HG03097 (cell line): Measurements from ENCODE around the gene NKIRAS1.
"Not testable (repeated sequence)": the region's sequence is repeated elsewhere in the genome, so short reads cannot be mapped to it uniquely, and the experiment has no call there.

Source experiments
- ATAC-seq: cut with Tn5 transposase; IDR thresholded peaks from one replicate; pipeline ENCODE4 v1.9.1; 2021; ENCODE audit not compliant: unreplicated experiment, low FRiP score

The NKIRAS1 gene

DNA sequence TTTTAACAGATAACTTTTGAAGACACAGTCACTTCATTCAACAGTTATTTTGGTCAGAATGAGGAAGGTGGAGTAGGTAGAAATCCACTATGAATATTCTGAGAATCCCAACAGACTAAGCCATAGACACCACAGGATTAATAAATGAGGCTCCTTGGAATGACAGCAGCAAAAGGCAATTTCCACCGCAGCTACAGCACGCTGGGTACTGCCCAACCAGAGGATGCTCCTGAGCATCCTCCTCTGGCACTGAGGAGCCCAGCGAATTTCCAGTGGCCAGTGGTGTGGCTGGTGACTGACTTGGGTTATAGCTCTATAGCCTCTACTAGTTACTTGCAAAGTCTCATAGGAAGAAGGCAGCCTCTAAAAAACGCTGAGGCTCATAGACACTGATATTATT, 24.6 kb upstream of the NKIRAS1 start:
- no peak for ATAC-seq

DNA sequence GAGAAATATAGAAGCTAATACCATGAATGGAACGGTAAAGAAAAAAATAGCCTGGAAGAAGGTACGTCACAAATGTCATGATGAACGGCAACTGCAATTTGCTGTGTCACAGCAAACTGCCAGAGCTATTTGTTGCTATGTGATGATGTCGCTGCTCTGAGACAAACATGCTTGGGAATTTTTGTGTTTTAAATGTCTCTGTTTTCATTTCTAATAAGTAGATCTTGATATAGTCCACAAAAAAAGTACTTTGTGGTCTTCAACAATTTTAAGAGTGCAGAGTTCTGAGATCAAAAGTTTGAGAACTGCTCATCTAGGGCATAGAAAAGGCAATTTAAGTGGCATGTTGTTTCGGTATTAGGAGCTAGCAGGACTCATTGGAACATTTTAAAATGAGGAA, 24.0 kb upstream of the NKIRAS1 start:
- no peak for ATAC-seq

DNA sequence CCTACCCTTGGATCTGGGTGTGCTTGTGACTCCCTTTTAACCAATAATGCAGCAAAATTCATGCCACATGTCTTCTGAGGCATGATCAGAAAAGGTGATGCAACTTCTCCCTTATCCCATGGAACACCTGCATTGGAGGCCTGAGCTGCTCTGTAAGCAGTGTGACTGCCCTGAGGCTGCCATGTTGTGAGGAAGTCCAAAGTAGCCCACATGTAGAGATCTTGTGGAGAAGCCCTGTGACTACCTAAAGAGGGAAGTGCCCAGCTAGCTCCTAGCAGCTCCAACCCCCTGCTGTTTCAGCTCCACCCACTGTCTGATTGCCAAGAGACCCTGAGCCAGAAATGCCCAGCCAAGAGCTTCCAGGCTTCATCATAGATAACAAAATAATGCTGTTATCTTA, 21.9 kb upstream of the NKIRAS1 start:
- no peak for ATAC-seq

DNA sequence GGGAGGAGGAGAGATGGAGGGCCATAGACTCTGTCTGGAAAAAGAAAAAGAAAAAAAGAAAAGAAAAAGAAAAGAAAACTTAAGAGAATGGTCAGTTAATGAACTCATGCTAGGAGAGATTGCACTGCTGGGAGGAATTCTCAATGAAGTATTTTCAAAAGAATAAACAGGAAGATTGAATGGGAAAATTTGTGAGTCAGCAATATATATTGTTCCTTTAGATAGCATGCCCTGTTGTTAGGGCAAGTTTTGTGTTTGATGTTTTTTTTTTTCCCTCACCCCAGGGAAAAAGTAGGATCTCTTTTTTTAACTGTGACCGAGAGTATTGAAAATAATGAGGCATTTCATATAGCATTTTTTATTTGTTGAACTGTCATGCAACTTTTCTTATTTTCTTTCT, 20.5 kb upstream of the NKIRAS1 start:
- no peak for ATAC-seq

DNA sequence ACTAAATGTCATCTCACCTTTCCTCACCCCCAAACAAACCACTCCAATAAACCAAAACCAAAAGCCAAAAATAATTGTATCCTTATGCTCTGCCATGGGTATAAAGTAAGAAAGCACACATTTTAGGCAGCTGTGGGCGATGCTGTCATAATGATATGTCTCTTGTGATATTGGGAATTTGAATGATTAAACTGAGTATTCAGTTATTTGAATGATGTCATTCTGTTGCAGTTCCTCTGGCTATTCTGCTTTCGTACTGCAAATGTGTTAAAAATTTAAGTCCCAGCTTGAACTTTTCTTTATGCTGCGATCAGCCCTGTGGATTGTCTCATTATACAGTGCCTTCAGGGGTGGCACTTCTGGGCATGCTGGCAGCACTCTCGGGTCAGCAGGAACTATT, 17.5 kb upstream of the NKIRAS1 start:
- no peak for ATAC-seq

DNA sequence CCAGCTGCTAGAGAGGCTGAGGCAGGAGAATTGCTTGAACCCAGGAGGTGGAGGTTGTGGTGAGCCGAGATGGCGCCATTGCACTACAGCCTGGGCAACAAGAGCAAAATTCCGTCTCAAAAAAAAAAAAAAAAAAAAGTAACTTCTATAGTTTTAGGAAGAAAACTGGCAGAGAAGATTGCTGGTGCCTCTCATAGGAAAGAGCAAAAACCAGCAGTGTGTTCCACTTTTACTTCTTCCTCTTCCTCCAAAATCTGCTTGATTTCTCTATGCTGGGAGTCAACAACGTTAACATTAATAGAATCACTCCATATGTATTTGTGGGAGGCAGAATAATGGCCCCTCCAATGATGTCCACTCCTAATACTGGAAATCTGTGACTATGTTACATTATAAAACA, 15.8 kb upstream of the NKIRAS1 start:
- ATAC-seq: no peak

DNA sequence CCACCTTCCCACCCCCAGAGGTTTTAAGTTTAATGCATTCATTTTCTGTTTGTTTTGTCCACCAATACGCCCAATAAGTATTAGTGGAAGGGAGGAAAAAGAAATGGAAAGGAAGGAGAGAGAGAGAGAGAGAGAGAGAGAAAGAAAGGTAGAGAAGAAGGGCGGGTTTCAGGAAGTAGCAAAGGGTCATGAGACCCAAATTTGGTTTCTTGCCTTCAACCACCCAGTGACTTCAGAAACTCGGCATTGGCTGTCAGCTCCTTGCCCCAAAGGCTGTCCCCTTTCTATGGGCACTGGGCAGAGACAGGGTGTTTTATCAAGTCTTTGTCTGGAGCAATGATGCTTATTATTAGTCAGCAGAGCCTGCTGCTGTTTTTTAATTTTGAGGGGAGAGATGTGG, 14.8 kb upstream of the NKIRAS1 start:
- ATAC-seq: no peak

DNA sequence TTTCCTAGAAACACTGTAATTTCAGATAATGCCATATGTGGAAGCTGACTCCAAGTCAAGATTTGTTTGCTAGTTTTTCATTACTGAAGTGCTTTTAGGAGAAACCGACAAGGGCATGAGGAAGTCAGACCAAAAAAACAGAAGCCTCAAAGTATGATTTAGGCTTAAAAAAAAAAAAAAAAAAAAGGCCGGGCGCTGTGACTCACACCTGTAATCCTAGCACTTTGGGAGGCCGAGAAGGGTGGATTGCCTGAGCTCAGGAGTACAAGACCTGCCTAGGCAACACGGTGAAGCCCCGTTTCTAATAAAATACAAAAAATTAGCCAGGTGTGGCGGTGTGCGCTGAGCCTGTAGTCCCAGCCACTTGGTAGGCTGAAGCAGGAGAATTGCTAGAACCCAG, 11.7 kb upstream of the NKIRAS1 start:
- no peak for ATAC-seq

DNA sequence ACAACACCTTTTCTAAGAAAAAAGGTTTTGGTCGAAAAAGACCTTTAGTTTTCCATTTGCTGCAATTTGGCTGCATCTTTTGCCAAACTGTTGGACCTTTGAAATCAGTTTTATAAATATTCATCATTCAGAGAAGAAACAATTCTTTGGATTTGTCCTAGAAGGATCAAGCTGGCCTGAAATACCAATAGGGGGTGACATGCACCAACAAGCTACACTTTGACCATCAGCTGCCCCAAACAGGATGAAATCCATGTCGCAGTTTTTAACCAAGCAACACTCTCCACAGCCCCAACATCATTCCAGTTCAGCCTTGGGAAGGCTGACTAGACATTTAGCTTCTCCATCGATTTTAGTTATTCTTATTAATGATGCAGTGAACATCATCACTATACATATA, 9.9 kb upstream of the NKIRAS1 start:
- ATAC-seq: no peak

DNA sequence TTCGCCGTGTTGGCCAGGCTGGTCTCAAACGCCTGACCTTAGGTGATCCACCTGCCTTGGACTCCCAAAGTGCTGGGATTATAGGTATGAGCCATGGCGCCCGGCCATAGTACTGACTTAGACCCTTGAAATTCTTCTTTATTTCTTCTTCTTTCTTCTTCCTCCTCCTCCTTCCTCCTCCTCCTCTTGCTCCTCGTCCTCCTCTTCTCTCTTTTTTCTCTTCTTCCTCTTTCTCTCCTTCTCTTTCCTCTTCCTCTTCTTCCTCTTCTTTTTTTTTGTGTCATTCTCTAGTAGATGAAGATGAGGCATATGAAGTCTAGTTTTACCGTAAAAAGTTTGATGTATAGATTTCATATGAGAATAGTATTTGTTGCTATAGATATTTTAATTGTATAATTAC, 9.5 kb upstream of the NKIRAS1 start:
- ATAC-seq: no peak

DNA sequence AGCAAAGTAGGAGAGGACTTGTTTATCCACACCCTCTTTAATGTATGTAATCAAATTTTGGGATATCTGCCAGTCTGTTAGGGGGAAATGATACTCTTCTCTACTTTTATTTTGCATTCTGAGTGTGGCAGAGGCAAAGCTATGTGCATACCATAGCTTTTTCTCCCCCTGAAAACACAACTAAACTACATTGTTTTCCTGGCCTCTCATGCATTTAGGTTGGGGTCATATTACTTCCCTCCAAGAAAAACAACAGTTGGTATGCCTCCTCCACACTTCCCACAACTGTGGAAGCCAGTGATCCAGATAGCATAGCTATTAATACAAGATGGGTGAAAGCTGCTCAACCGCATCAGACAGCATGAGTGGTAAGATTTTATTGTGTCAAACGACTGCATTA, 7.0 kb upstream of the NKIRAS1 start:
- ATAC-seq: no peak

DNA sequence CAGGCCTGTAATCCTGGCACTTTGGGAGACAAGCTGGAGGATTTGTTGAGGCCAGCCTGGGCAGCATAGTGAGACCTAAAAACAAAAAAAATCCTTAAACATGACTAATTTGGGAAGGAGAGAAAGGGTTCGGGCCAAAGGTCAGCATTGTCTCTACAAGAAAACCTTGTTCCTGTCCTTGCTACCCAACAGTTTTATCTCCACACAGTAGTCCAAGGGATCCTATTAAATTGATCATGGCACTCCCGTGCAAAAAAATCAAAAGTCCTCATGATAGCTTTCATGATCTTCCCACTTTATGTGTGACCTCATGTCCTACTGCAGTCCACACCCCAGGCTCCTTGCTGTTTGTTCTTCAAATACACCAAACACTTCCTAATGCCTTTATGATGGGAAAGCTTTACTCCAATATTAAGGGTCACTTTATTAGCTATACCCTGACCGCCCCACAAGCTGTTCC, 4.3 kb upstream of the NKIRAS1 start:
- no peak for ATAC-seq

DNA sequence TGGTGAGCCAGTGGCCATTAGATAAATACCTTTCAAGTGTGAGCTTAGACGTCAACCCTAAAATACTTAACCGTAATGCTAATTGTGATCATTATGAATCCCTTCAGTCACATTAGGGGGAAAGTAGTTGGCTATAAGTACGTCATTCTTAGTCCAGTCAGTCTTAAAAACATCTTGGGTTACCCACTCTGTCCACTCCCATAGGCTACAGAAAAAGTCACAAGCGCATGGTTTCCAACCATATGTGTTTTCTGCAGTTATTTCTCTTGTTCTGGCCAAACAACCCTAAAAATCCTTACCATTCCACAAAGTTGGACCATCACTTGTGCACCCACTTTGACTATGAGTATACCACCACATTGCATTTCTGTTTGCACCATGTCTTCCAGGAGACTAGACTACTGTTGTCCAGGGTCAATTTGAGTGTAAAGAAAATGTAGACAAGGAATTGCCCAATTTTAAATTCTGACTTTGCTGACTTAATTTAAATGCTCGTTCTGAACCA, 3.4 kb upstream of the NKIRAS1 start:
- ATAC-seq: no peak

DNA sequence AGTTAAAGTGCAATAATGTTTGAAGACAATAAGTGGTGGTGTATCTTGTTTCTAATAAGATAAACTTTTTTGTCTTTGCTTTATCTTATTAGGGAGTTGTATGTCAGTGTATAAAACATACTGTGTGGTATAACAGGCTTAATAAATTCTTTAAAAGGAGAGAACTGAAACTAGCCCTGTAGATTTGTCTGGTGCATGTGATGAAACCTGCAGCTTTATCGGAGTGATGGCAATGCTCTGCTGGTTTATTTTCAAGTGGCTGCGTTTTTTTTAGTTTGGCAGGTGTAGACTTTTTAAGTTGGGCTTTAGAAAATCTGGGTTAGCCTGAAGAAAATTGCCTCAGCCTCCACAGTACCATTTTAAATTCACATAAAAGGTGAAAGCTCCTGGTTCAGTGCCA, 2.8 kb upstream of the NKIRAS1 start:
- ATAC-seq: no peak

DNA sequence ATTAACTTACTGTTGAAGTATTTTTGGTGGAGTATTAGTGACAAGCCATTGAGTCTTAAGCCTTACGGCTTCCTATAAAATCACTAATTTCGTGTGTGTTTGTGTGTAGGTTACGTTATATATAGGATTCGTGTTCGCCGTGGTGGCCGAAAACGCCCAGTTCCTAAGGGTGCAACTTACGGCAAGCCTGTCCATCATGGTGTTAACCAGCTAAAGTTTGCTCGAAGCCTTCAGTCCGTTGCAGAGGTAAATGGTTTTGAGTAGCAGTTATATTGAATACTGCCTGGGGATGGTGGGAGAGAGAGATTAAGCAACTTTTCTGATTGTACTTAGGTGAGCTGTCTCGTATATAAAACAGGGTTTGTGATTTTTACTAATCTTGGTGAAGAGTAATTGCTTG, 1.5 kb upstream of the NKIRAS1 start:
- not testable (repeated sequence) for ATAC-seq

DNA sequence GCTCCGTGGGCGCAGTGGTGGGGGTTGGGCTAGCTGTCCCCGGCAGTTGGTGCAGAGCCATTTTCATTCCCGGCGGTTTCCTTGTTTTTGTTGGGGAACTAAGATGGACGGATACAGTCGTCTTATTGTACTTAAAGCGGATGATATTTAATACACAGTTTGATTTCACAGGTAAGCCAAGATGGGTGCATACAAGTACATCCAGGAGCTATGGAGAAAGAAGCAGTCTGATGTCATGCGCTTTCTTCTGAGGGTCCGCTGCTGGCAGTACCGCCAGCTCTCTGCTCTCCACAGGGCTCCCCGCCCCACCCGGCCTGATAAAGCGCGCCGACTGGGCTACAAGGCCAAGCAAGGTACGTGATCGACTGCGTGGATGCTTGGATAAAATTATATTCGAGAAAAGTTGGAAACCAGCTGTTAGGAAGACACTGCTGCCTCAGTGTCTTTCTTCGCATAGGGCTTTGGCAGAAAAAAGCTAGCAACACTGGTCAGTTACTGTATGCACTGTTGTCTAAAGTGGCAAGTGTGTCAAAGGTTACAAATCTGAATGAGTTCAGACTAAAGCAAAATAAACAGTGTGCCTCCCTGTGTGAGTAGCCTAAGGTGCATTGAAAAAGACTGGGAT, 1.0 kb upstream of the NKIRAS1 start:
- ATAC-seq: not testable (repeated sequence)

DNA sequence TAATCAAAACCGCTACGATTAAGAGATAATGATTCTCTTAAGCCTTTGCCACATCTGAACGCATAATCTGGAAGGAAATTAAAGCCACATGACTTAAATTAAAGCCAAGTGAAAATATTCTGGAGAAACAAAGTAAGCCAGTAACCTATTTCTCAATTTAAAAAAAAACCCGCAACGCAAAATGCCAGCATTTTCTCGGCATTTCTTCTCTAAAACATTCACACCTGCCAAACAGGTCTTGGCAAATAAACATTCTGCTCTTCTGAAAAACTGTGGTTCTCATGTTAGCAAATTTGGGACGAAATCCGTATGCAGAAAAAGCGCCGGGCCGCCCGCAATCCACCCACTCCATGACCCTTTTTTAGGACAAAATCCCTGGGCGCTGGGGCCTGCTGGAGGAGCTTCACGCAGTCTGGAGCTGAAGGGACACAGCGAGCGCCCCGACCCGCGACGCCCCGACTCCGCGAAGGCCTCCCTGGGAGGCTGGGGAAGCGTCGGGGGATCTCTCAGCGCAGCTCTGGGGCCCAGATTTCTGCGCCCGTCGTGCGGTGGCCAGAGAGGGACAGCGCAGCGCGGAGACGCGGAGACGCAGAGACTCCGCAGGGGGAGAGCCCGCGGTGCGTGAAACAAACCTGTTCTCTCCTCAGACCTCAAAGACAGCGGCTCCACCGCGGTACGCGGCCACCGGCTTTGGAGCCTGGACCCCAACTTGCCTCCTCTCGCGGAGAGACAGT, 471 bp downstream of the NKIRAS1 start:
- peak; percentile 44 for ATAC-seq

DNA sequence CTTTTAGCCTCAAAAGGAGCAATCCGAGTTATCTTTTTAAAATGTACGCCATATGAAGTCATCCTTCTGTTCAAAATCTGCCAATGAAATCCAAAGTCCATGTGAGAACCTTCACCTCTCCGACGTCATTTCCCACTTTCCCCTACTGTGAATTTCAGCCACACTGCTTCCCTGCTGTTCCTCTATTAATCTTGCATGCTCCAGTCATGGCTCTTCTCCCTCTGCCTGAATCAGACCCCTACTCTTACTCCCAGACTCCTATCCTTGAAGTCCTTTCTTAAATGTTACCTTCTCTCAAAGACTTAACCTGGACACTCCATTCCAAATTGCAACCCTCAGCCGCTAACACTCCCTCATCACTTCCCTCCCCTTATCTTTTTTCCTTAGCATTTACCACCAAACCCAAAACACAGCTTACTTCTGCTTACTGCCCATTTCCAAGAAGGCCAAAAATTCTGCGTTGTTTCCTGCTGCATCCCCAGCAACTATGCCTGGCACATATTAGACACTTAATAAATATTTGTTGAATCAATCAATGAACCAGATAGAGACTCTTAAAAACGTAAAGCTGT, 1.2 kb downstream of the NKIRAS1 start:
- ATAC-seq: no peak

DNA sequence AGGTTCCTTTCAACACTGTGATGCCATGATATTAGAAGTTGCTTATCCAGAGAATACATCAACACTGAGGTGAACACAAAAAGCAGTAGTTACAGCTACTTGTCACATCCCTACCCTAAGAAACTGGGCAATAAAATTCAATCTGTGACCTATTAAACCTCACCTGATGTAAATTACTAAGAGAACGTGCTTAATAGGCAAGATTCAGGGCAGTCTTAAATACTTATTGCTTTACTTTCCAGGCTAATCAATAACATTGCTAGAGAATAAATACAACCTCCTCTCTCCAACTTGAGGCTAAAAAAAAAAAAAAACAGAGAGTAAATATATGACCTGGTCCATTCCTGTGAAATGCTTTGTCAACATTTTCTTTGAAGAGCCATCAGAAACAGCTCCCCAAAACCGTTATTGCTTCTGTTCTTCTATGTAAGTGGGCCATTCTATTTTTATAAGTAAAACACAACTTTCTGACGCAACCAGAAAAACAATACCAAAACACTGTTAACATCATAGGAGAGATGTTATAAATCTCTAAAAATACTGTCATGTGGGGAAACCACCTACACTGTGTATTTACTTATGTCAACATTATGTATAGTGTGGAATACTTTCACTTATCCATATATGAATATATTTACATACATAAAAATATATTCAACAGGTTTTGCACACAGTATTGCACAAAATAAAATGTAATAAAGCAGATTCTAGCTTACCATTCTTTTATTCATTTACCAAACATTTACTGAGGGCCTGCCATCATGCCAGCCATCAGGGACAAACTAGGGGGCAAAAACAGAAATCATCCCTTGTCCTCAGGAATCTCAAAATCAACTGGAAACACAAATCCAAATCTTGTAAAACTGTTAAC, 2.7 kb downstream of the NKIRAS1 start:
- ATAC-seq: no peak

DNA sequence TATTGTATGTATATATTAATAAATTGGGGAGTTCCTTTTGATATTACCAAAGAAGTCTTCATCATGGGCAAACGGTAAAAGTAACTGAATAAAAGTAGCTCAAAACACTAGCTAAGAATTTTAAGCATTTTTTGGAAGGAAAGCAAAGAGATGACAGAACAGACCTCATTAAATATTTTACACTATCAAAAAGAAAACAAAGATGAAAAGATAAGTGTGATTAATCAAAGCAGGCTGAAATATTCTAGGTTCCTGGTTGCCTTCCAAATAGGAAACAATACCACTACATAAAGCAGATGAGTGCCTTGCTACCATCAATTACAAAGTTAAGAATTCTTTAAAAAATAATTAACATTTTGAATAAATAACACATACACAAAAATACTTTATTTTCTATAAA, 3.6 kb downstream of the NKIRAS1 start:
- no peak for ATAC-seq

DNA sequence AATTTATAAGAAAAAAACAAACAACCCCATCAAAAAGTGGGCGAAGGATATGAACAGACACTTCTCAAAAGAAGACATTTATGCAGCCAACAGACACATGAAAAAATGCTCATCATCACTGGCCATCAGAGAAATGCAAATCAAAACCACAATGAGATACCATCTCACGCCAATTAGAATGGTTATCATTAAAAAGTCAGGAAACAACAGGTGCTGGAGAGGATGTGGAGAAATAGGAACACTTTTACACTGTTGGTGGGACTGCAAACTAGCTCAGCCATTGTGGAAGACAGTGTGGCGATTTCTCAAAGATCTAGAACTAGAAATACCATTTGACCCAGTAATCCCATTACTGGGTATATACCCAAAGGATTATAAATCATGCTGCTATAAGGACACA, 4.5 kb downstream of the NKIRAS1 start:
- ATAC-seq: not testable (repeated sequence)
